PC-3 (cell line): ENCODE results near the gene LIN7B. TPM values are rescaled to one million over a fixed set of nuclear protein-coding genes. Genes with fewer than 3 reads are reported as not detected.

ENCODE experiments used
- ATAC-seq: fragments of 200-7000 bp; cut with Tn5 transposase; 2 replicates; pipeline ENCODE4 v1.9.1; 2020; ENCODE audit warnings: mild to moderate bottlenecking, moderate library complexity
- BruUV-seq: library from RNA; stranded (reverse); fragments of 400-500 nt; replicated peaks from 2 replicates; lab custom pipeline; 2021; lab: Mats Ljungman, UMichigan
- CTCF ChIA-PET: fragments of 300-600 bp; sonication (Branson Sonifier 250); formaldehyde crosslinking; loops from one replicate; lab custom pipeline; 2022; ENCODE audit warnings: antibody characterized with exemption; lab: Charles Lee
- POLR2A ChIA-PET: fragments of 300-600 bp; sonication (Branson Sonifier 250); formaldehyde crosslinking; loops from one replicate; lab custom pipeline; 2022; ENCODE audit warnings: antibody characterized with exemption; ENCODE audit not compliant: unreplicated experiment; lab: Charles Lee
- DNase-seq: peaks from one replicate; pipeline ENCODE4 v3.0.0-alpha.2; 2015
- H2AFZ ChIP-seq: fragments of 300-600 bp; sonication (generic); 2 replicates; pipeline ENCODE4 v1.6.0; 2016; ENCODE audit warnings: antibody characterized with exemption, low read length
- H3F3A ChIP-seq: fragments of 300-600 bp; sonication (generic); one replicate; pipeline ENCODE4 v1.6.0; 2017; ENCODE audit warnings: antibody characterized with exemption, low read length, control low read depth, mild to moderate bottlenecking; ENCODE audit not compliant: unreplicated experiment
- H3K27ac ChIP-seq: fragments of 300-600 bp; sonication (generic); 2 replicates; pipeline ENCODE4 v1.5.1; 2016; ENCODE audit warnings: mild to moderate bottlenecking, low read length
- H3K27me3 ChIP-seq: fragments of 300-600 bp; sonication (generic); 2 replicates; pipeline ENCODE4 v1.6.1; 2016; ENCODE audit warnings: low read length, mixed read lengths
- H3K36me3 ChIP-seq: fragments of 300-600 bp; sonication (generic); 2 replicates; pipeline ENCODE4 v1.6.1; 2016; ENCODE audit warnings: low read depth, mixed run types, low read length, mixed read lengths
- H3K4me1 ChIP-seq: fragments of 300-600 bp; sonication (generic); 2 replicates; pipeline ENCODE4 v1.5.1; 2016; ENCODE audit warnings: low read length; ENCODE audit not compliant: insufficient read depth
- H3K4me2 ChIP-seq: fragments of 300-600 bp; sonication (generic); 2 replicates; pipeline ENCODE4 v1.6.0; 2016; ENCODE audit warnings: low read length
- H3K4me3 ChIP-seq: fragments of 300-600 bp; sonication (generic); 2 replicates; pipeline ENCODE4 v1.5.1; 2016; ENCODE audit warnings: mild to moderate bottlenecking, low read length, mixed read lengths
- H3K79me2 ChIP-seq: fragments of 300-600 bp; sonication (generic); 2 replicates; pipeline ENCODE4 v1.6.1; 2017; ENCODE audit warnings: low read length, mixed read lengths
- H3K9ac ChIP-seq: fragments of 300-600 bp; sonication (generic); 2 replicates; pipeline ENCODE4 v1.6.0; 2016; ENCODE audit warnings: mild to moderate bottlenecking, low read length
- H3K9me2 ChIP-seq: fragments of 300-600 bp; sonication (generic); replicated peaks from 2 replicates; pipeline ENCODE4 v1.6.1; 2016; ENCODE audit warnings: mixed run types, low read length, mixed read lengths
- H3K9me3 ChIP-seq: fragments of 300-600 bp; sonication (generic); 2 replicates; pipeline ENCODE4 v1.6.1; 2016; ENCODE audit warnings: low read length, mixed read lengths
- H4K20me1 ChIP-seq: fragments of 300-600 bp; sonication (generic); 2 replicates; pipeline ENCODE4 v1.6.1; 2016; ENCODE audit warnings: low read length, mixed read lengths
- EZH2 ChIP-seq: fragments of 300-600 bp; sonication (generic); IDR thresholded peaks from one replicate; pipeline ENCODE4 v1.6.1; 2017; ENCODE audit warnings: antibody characterized with exemption, mild to moderate bottlenecking, low read length; ENCODE audit not compliant: unreplicated experiment
- EZH2phosphoT487 ChIP-seq: fragments of 300-600 bp; sonication (generic); IDR thresholded peaks from 2 replicates; pipeline ENCODE4 v1.6.1; 2018; ENCODE audit warnings: mild to moderate bottlenecking, antibody characterized with exemption, low read length, borderline replicate concordance
- intact Hi-C: fragments of 100-400 bp; cut with micrococcal nuclease; formaldehyde crosslinking; loops from 2 replicates; pipeline ENCODE4 v1.9.0; 2023
- total RNA-seq: library from RNA; depleted of rRNA; stranded (reverse); fragments of >200 nt; gene quantifications from 2 replicates; pipeline ENCODE4 v1.2.3, GENCODE V29; 2014
- TF ChIP-seq, protein P1 (sequence below): fragments of 300-600 bp; sonication (generic); conservative IDR thresholded peaks from 2 replicates; pipeline ENCODE4 v1.5.1; 2017; ENCODE audit warnings: antibody characterized with exemption, low read depth, mild to moderate bottlenecking, low read length

The LIN7B gene
- total RNA-seq, 1 experiment from 2014 or later, result 11.6 TPM

DNA sequence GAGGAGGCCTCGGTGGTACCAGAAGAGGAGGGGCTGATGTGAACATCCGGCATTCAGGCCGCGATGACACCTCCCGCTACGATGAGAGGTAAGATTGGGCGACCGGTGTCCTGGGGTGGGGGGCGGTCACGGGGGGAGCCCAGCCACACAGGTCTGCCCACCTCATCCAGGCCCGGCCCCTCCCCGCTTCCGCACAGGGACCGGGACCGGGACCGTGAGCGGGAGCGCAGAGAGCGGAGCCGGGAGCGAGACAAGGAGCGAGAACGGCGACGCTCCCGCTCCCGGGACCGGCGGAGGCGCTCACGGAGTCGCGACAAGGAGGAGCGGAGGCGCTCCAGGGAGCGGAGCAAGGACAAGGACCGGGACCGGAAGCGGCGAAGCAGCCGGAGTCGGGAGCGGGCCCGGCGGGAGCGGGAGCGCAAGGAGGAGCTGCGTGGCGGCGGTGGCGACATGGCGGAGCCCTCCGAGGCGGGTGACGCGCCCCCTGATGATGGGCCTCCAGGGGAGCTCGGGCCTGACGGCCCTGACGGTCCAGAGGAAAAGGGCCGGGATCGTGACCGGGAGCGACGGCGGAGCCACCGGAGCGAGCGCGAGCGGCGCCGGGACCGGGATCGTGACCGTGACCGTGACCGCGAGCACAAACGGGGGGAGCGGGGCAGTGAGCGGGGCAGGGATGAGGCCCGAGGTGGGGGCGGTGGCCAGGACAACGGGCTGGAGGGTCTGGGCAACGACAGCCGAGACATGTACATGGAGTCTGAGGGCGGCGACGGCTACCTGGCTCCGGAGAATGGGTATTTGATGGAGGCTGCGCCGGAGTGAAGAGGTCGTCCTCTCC, 6.3 kb upstream of the LIN7B start:
- peaks cover 25% of the 10 kb centered on the region for H3K36me3 ChIP-seq
- no peaks in the 10 kb centered on the region for H3K79me2 ChIP-seq
- no peak for TF ChIP-seq EZH2
- no peaks in the 10 kb centered on the region for H3K27me3 ChIP-seq
- H3K9me3 ChIP-seq, result no peaks in the 10 kb centered on the region
- H3K9me2 ChIP-seq, result no peaks in the 10 kb centered on the region
- no TSS peak for BruUV-seq
- H3K4me3 ChIP-seq, result no peak overlapping the region
- intact Hi-C loops, result no loop called here
- H3K27ac ChIP-seq, result no peak overlapping the region
- H4K20me1 ChIP-seq, result no peaks in the 10 kb centered on the region
- no peak overlapping the region for H3K9ac ChIP-seq
- no peak overlapping the region for H3K4me2 ChIP-seq
- no peak for DNase-seq
- H3F3A ChIP-seq, result no peaks in the 10 kb centered on the region
- ChIA-PET CTCF (no interaction called here), POLR2A (no interaction called here)
- H2AFZ ChIP-seq, result no peak overlapping the region
- H3K4me1 ChIP-seq, result no peaks in the 10 kb centered on the region
- ATAC-seq, result no peak

DNA sequence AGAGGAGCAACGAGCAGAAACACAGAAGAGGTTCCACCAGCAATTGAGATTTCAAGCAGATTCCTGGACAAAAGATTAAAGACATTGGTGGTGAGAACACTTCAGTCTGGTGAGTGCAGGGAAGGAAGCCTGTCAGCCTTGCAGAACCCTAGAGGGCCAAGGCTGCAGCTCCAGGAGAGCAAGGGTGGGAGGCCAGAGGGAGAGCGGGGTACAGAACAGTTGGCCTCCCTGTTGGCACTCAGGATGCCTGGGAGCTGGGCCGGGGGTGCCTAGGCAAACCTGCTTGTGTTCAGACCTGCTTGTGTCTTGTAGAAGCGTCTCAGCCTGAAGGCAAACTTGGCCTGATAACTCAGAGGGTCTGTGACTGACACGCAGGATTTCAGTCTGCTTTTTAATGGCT, 5.1 kb upstream of the LIN7B start:
- intact Hi-C loops, result no loop called here
- H3F3A ChIP-seq, result no peaks in the 10 kb centered on the region
- CTCF ChIA-PET, result no interaction called here
- no peak overlapping the region for H3K9ac ChIP-seq
- H3K9me2 ChIP-seq, result no peaks in the 10 kb centered on the region
- no peak overlapping the region for H3K27ac ChIP-seq
- no peak overlapping the region for H3K4me2 ChIP-seq
- H2AFZ ChIP-seq, result no peak overlapping the region
- H3K36me3 ChIP-seq, result peaks cover 21% of the 10 kb centered on the region
- no TSS peak for BruUV-seq
- H3K4me1 ChIP-seq, result 0 out of 2 replicates have a peak, but pooled peaks cover 4% of the 10 kb centered on the region
- H3K79me2 ChIP-seq, result no peaks in the 10 kb centered on the region
- POLR2A ChIA-PET, result no interaction called here
- ATAC-seq (no peak), DNase-seq (no peak)
- no peaks in the 10 kb centered on the region for H3K9me3 ChIP-seq
- no peak overlapping the region for H3K4me3 ChIP-seq
- no peak for TF ChIP-seq EZH2
- TF ChIP-seq, protein P1, sequence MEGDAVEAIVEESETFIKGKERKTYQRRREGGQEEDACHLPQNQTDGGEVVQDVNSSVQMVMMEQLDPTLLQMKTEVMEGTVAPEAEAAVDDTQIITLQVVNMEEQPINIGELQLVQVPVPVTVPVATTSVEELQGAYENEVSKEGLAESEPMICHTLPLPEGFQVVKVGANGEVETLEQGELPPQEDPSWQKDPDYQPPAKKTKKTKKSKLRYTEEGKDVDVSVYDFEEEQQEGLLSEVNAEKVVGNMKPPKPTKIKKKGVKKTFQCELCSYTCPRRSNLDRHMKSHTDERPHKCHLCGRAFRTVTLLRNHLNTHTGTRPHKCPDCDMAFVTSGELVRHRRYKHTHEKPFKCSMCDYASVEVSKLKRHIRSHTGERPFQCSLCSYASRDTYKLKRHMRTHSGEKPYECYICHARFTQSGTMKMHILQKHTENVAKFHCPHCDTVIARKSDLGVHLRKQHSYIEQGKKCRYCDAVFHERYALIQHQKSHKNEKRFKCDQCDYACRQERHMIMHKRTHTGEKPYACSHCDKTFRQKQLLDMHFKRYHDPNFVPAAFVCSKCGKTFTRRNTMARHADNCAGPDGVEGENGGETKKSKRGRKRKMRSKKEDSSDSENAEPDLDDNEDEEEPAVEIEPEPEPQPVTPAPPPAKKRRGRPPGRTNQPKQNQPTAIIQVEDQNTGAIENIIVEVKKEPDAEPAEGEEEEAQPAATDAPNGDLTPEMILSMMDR, result no peak
- no peak for TF ChIP-seq EZH2phosphoT487
- H3K27me3 ChIP-seq, result no peaks in the 10 kb centered on the region
- H4K20me1 ChIP-seq, result no peaks in the 10 kb centered on the region

DNA sequence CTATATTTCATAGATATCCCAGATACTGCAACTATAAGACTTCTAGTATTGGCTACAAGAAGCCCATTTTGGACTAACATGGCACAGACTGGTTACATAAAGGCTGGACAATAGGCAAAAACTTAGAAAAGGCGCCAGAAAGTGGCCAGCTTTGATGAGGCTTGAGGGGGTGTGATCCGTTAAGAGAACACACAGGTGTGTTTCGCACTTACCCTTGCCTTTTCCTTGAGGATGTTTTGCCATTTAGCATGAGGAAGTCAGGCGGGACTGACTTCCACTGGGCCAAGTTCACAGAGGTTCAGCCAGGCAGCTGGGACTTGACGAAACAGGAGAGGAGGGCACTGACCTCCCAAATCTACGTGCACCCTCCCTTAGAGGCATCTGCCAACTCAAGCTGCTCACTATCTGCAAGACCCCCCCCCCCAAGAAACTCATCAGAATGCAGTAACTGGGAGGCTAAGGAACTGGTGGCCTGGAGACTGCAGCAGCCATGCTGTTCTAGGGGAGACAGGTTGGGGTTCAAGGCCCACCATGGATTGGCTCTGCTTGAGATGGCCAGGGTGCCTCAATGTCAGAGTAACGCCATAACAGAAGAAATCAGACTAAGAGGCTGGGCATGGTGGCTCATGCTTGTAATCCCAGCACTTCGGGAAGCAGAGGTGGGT, 4.5 kb upstream of the LIN7B start:
- peaks cover 19% of the 10 kb centered on the region for H3K36me3 ChIP-seq
- no peak for ATAC-seq
- no peak overlapping the region for H3K4me3 ChIP-seq
- H3K27me3 ChIP-seq, result no peaks in the 10 kb centered on the region
- H3K9me3 ChIP-seq, result no peaks in the 10 kb centered on the region
- CTCF ChIA-PET, result no interaction called here
- no TSS peak for BruUV-seq
- H3K9me2 ChIP-seq, result no peaks in the 10 kb centered on the region
- no peaks in the 10 kb centered on the region for H3K79me2 ChIP-seq
- H3K4me2 ChIP-seq, result no peak overlapping the region
- H3K27ac ChIP-seq, result no peak overlapping the region
- H2AFZ ChIP-seq, result no peak overlapping the region
- no peak for DNase-seq
- no peak overlapping the region for H3K9ac ChIP-seq
- no peaks in the 10 kb centered on the region for H3F3A ChIP-seq
- intact Hi-C loops, result no loop called here
- no peak for TF ChIP-seq EZH2
- TF ChIP-seq, protein P1, result no peak
- TF ChIP-seq EZH2phosphoT487, result no peak
- 0 out of 2 replicates have a peak, but pooled peaks cover 4% of the 10 kb centered on the region for H3K4me1 ChIP-seq
- POLR2A ChIA-PET, result no interaction called here
- no peaks in the 10 kb centered on the region for H4K20me1 ChIP-seq
